Adipose tissue (tissue), 3 donors: ENCODE results near the gene GATA3. TPM values are rescaled to one million over a fixed set of nuclear protein-coding genes. Genes with fewer than 3 reads are reported as not detected.
"Not testable (repeated sequence)": the region's sequence is repeated elsewhere in the genome, so short reads cannot be mapped to it uniquely, and the experiment has no call there.

ENCODE experiments used
- H3K27ac ChIP-seq: one replicate; pipeline ENCODE4 v1.5.1; 2013; ENCODE audit warnings: low read depth, low read length
- WGBS, 3 donors: extraction: QIAGEN DNeasy Blood & Tissue Kit; methylation state at CpG; one replicate each; pipeline ENCODE4 v1.1.7; 2013; 5-methylcytosine and 5-hydroxymethylcytosine counted together
- polyA plus RNA-seq, 3 donors: library from polyadenylated mRNA; stranded (reverse); fragments of 200-250 nt; gene quantifications; one replicate each; pipeline ENCODE4 v1.2.3, GENCODE V29; 2013
- donor health status: healthy with polysubstance abuse.
- donor health status: Bipolar disorder and iron deficiency.
- donor health status: healthy.

GATA3 gene
- 1 to 10 TPM in 2 of 3 donors, under 1 TPM in 1; 0.36 to 2.4 (median 1.6) TPM for polyA plus RNA-seq

DNA sequence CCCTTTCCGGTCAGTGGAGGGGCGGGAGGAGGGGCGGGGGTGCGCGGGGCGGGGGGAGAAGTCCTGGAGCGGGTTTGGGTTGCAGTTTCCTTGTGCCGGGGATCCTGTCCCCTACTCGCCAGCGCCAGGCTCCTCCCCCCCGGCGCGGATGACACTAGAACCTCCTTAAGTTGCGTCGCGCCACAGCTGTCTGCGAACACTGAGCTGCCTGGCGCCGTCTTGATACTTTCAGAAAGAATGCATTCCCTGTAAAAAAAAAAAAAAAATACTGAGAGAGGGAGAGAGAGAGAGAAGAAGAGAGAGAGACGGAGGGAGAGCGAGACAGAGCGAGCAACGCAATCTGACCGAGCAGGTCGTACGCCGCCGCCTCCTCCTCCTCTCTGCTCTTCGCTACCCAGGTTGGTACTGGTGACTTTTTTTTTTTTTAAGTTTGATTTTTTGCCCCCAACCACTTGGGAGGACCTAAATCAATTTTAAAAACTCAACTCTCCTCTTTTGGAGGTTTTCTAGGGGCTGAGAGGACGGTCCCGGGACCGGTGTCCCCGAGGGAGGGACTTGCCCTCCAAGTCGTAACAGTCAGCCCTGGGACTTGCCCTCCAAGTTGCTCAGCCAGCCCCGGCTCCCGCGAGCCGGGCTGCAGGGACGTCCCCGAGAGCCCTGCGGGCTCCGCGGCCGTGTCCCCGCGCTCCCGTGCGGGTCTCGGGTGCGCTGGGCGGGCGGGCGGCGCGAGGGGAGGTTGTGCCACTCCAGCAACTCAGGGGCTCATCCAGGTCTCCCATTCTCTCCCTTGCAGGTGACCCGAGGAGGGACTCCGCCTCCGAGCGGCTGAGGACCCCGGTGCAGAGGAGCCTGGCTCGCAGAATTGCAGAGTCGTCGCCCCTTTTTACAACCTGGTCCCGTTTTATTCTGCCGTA, at the start of gene GATA3:
Gene GATA3 (plus strand): TSS at position 195 of the 914 bp plus-strand sequence. CDS start 968 bp downstream, outside the sequence.
- 1 to 4% (median 2%) methylated on average over 59 to 65 of the region's 65 CpGs for WGBS, 3 donors
- no peak within 1 kb of the TSS for H3K27ac ChIP-seq

DNA sequence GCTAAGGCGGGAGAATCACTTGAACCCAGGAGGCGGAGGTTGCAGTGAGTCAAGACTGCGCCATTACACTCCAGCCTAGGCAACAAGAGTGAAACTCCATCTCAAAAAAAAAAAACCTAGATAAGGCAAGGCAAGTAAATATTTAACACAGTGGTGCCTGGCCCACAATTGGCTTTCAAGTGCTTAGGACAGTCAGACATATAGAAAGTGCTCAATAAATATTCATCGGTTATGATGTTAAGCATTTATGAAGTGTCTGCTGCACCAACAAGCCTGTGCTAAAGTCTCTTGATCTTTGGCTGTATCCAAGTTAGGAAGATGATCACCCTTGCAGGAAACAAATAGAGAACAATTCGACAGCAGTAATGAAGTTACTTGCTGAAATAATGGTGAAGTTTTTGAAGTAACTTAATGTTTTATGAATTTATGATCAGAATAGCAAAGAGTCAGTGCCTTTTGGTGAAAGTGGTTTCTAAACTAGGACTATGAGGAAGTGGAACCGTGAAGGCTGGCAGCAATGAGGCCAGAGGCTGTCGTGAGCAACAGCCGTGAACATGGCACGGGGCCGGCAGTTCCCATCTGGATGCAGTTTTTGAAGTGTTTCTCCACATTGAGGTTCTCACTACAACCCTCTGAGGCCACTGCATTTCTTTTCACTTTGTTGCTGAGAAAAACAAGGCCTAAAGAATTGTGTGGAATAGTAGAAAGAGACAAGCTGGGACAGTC, 48.1 kb upstream of the GATA3 start:
- H3K27ac ChIP-seq = no peak overlapping the region
- 84 to 95% (median 93%) methylated on average over 10 of the region's 10 CpGs for WGBS, 3 donors

DNA sequence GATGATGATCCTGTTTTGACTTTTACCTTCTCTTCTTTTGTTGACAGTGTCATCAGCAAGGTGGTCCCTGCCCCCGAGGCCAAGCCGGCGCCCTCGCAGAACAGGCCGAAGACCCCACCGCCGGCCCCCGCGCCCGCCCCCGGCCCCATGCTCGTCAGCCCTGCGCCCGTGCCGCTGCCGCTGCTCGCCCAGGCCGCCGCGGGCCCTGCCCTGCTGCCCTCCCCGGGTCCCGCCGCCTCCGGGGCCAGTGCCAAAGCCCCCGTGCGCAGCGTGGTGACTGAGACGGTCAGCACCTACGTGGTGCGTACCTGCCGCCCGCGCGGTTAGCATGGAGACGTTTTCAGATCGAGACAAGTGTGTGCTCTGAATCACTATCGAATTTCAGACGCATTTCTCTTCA, 45.5 kb upstream of the GATA3 start:
- WGBS, 3 donors = 97 to 98% (median 97%) methylated on average over 38 of the region's 38 CpGs
- no peak overlapping the region for H3K27ac ChIP-seq

DNA sequence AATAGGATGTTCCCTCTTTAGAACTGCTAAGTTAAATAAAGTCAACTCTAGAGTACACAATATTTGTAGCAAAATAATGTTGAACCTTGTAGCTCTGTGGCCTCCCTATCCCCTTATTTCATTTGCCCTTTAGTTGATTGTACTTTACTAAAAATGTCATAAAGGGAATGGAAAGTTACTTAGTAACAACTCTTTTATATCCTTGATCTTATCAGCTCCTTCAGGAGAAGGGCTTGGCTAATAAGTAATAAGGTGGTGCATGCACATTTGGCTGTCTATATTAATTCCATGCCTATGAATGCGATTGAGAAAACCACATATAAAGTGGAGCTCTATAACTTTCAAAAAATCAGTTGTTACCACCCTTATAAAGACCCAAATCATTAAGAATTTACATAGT, 41.5 kb upstream of the GATA3 start:
- WGBS, 3 donors = 46 to 100% (median 88%) methylated on average over 1 of the region's 1 CpG
- H3K27ac ChIP-seq = no peak overlapping the region

DNA sequence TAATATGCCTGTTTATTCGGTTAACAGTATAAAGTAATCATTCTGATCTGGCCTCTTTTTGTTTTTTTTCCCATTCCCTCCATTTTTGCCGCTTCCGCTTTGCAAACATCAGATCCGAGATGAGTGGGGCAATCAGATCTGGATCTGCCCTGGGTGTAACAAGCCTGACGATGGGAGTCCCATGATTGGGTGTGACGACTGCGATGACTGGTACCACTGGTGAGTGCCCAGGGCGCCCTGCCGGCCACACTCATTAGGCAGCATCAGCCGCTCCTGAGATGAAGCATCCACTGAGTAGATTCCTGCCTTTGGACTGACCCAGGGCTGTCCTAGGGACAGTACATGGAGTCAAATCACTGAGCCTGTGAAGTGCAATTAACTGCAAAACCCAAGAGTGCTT, 40.9 kb upstream of the GATA3 start:
- WGBS, 3 donors = 96 to 98% (median 97%) methylated on average over 10 of the region's 10 CpGs
- H3K27ac ChIP-seq = no peak overlapping the region

DNA sequence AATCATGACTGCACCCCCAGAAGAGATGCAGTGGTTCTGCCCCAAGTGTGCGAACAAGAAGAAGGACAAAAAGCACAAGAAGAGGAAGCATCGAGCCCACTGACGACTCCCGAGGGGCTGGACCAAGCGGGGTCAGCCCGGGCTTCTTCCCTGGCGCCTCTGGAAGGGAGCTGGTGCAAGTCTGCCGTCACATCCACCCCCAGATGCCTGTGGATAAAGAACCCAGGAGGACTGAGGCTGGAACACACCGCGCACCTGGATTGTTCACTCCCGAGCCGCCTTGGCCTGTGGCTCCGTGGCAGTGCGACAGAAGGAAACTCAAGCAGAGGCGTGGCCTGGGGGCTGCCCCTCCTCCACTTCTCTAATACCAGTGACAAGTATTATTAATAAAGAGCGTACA, 39.8 kb upstream of the GATA3 start:
- 93 to 96% (median 94%) methylated on average over 16 of the region's 16 CpGs for WGBS, 3 donors
- no peak overlapping the region for H3K27ac ChIP-seq

DNA sequence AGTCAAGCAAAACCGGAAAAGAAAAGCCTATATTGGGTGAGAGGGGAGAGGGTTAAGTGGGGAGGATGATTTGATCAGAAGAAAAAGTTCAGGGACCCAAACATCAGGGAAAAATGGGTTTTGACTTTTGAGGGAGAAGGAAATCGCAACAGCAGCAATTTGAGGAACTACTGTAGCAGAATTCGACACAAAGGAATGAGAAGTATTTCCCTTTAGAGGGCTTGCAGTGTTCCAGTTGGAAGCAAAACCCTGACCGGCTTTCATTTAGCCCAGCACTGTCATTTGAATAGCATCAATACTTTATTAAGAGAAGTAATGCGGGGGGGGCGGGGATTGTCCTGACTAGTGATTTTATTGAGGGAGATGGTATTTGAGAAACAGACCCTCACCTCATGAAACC, 37.2 kb upstream of the GATA3 start:
- 59 to 76% (median 61%) methylated on average over 6 of the region's 6 CpGs for WGBS, 3 donors
- H3K27ac ChIP-seq = no peak overlapping the region

DNA sequence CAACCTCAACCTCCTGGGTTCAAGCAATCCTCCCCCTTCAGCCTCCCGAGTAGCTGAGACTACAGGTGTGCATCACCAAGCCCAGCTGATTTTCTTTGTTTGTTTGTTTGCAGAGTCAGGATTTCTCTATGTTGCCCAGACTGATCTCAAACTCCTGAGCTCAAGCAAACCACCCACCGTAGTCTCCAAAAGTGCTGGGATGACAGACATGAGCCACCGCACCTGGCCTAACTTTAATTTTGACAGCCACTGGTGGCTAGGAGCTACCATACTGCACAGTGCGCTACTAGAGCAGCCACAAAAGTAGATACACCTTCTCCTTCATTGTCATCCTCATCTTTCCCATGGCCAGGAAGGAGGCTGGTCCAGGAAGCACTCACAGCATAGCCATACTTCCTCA, 31.2 kb upstream of the GATA3 start:
- WGBS, 3 donors = 70 to 91% (median 87%) methylated on average over 4 of the region's 4 CpGs
- H3K27ac ChIP-seq = no peak overlapping the region

DNA sequence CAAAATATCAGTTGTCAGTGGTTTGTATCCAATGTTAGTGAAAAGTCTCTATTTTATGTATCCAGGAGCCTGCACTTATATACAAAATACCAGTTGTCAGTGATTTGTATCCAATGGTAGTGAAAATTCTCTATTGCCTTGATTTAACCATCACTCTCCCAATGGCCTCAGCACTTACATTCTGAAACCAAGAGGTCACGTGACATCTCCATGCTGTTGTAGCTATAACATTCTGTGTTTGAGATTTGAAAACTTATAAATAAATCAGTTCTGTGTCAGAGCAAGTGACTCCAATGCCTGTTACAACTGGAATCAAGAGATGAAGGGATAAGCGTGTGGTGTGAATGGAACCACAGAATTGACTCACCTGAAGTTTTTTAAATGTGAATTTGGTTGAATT, 30.6 kb upstream of the GATA3 start:
- no peak overlapping the region for H3K27ac ChIP-seq
- 88 to 91% (median 90%) methylated on average over 2 of the region's 2 CpGs for WGBS, 3 donors

DNA sequence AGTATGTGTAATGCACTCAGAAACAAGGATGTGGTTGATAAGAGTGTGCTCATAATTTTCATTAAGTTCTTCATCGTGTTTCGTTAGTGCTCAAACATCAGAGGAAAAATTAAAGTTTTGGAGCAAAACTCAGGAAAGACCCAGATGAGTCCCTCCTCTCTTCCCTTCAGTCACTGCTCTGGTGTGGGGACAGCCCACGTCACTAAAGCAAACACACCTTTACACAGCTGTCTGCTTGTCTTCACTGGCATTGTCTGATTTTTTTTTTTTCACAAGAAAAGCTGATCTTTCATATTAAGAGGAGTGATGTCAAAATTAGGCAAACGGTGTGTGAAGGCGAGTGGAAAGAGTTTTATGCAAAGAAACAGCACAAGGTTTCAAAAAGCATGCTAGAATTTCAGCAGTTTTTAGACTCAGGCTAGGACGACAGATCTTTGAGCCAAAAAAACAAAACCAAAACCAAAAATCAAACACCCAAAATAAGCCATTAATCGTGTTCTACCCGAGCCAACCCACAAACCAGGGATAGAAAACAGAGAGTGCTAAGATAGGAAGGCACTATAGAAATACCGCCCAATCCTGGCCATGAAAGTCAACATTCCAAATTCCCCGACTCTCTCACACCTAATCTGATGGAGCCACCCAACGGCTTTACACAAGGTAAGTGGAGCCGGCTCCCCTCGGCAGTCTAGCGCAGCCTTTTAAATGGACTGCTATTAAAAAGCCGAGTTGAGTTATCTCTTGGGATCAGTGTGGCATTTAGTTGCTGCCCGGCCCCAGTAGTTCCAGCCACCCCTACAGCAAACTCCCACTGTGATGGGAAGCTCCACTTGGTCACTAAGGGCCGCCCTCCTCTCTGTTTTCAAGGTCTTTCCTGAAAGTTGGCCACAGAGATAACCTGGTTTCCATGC, 27.9 kb upstream of the GATA3 start:
- H3K27ac ChIP-seq = no peak overlapping the region
- 26 to 52% (median 39%) methylated on average over 17 of the region's 17 CpGs for WGBS, 3 donors

DNA sequence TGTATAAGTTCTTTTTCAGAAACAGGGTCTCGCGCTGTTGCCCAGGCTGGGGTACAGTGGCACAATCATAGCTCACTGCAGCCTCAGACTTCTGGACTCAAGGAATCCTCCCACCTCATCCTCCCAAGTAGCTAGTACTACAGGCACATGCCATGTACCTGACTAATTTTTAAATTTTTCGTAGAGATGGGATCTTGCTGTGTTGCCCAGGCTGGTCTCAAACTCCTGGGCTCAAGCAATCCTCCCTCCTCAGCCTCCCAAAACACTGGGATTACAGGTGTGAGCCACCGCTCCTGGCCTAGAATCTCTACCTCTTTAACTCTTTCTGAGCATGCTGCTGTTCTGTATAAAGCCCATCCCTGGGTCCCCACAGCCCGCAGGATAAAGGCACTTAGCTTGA, 23.3 kb upstream of the GATA3 start:
- 83 to 90% (median 89%) methylated on average over 5 of the region's 5 CpGs for WGBS, 3 donors
- H3K27ac ChIP-seq = not testable (repeated sequence)

DNA sequence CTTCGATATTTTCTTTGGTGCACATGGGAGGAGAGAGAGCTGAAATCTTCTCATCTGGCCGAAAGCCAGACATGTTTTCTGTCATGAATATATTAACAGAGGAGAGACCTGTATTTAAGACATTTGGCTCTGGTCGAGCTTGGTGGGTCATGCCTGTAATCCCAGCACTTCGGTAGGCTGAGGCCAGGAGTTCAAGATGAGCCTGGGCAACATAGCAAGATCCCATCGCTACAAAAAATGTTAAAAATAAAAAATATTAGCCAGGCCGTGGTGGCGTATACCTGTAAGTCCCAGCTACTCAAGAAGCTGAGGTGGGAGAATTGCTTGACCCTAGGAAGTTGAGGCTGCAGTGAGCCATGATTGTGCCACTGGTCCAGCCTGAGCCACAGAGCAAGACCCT, 21.9 kb upstream of the GATA3 start:
- H3K27ac ChIP-seq = no peak overlapping the region
- WGBS, 3 donors = 84 to 88% (median 88%) methylated on average over 7 of the region's 7 CpGs

DNA sequence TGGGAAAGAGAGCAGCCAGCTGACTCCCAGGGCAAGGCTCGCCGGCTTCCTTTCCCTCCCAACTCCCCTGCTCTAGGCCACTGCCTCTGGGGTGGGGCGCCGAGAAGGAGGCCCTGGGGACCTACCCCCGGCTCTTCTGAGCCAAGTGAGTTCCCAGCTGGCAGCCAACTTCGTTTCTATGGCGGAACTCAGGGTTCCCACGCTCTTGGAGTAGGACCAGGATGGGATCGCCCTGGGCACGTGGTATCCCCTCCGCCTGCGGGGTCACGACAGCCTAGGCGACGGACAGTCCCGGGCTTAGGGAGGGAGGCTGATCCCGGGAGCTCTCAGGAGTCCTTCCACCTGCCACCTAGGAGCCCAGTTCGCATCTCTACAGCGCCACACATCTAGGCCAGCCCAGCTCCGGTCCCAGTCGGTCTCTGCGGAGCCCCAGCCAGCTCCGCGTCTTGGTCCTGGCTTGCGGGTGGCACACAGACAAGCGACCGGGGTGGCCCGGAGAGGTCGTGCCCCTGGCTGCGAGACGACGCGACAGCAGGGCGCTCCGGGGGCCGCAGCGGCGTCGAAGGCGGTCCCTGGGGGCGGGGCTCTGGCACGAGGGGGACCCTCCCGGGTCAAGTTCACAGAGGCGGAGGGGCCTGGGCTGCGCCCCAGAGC, 20.5 kb upstream of the GATA3 start:
- WGBS, 3 donors = 5 to 7% (median 7%) methylated on average over 39 to 45 of the region's 45 CpGs
- no peak overlapping the region for H3K27ac ChIP-seq

DNA sequence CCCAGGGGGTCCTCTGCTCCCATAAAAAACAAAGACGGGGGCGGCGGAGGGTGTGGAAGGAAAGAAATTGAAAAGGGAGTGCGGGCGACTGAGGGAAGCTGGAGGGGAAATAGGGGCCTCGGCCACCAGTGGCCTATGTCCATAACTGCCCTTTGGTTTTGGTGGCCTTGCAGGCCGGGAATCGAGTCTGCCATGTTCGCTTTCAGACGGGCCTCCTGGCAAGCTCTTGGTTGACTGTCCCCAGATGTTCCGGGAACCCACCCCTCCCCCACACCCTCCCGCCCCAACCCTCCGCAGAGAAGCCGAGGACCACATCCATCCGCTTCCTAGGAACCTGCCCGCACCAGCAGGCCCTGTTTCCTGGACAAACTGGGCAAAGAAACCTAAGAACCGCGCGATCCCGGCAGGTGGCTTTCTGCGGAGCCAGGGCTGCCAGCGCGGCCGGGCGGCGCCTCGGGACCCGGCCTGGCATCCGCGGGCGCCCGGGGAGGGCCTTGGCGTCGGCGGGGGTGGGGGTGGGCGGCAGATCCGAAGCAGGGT, 20.0 kb upstream of the GATA3 start:
- H3K27ac ChIP-seq = no peak overlapping the region
- WGBS, 3 donors = 2 to 3% (median 2%) methylated on average over 30 to 37 of the region's 37 CpGs

DNA sequence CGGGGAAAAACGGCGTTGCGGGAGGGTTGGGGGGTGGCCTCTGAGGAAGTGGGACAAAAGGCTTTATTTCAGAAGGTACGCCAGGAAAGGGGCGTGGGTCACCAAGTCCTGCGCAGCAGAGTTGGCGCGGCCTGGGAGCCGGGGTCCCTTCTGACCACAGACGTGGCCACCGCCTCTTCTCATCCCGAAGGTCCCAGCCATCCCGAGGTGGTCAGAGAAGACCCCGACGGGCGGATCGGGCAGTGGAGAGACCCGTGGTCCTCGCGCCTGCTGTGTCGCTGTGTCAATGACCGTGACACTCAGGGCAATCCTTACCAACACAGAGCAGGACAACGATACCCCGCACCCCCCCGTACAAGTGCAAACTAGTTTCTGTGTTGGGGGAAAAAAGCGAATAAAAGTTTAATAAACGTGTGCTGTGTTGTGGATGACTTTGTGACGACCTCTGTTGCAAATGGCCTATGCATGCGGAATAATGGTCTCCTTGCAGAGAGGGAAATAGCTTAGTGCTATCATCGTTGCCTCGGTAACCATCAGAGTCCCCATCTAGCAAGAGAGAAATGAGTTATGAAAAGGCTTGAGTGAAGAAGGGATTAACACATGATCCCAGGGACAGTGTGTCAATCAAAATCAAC, 19.4 kb upstream of the GATA3 start:
- WGBS, 3 donors = 8 to 9% (median 8%) methylated on average over 26 to 32 of the region's 32 CpGs
- H3K27ac ChIP-seq = no peak overlapping the region

DNA sequence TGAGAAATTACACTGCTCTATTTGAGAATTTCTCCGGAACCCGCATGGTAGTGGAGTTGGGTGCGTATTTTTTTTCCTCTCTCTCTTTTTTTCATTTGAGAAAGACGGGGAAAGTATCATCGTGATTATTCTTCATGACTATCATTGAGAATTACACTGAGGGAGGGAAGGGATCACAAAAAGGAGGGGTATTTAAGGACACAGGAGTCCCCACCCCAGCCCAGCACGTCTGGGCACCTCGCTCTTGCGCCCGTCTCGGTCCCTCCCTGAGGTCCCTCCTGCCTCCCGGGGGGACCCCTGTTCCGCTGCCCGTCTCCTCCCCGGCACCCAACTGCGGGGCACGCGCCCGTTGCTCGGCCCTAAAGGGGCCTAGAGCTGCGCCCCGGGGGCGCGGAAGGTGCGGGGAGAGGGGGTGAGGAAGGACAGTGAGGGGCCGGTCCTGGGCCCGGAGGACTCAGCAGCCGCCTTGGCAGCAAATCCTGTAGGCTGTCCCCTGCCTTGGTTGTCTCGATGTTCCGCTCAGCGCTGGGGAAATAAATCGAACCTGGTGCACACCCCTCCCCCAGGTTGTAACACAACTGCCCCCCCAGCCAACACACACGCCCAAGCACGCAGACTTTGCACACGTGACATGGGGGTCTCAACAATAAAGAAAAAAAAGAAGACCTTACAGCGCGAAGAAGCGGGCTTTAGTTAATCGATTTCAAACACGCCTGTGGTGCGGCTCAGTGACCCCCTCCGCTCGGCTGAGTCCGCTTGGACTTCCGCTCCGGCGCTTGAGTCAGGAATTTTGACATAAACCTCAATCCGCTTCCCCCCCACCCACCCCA, 18.6 kb upstream of the GATA3 start:
- WGBS, 3 donors = 4 to 8% (median 7%) methylated on average over 45 to 47 of the region's 47 CpGs

More for the DNA sequence above, 18.6 kb upstream of the GATA3 start:
- no peak overlapping the region for H3K27ac ChIP-seq
